OCI-LY7 (cell line): Measurements from ENCODE around the gene SLC1A4. TPM values are rescaled to one million over a fixed set of nuclear protein-coding genes. Genes with fewer than 3 reads are reported as not detected.
A peak's percentile ranks its signal among the peaks of the same experiment; 100 is the strongest.

Experiments used
- BruUV-seq: library from RNA; stranded (reverse); fragments of 400-500 nt; replicated peaks from 2 replicates; lab custom pipeline; 2021; lab: Mats Ljungman, UMichigan
- CTCF ChIA-PET: fragments of 300-600 bp; sonication (Branson Sonifier 250); formaldehyde crosslinking; loops from one replicate; lab custom pipeline; 2022; ENCODE audit warnings: antibody characterized with exemption; ENCODE audit not compliant: unreplicated experiment; lab: Charles Lee
- POLR2A ChIA-PET: fragments of 300-600 bp; sonication (Branson Sonifier 250); formaldehyde crosslinking; loops from one replicate; lab custom pipeline; 2022; ENCODE audit warnings: antibody characterized with exemption; lab: Charles Lee
- DNase-seq: peaks from one replicate; pipeline ENCODE4 v3.0.0-alpha.2; 2015; ENCODE audit warnings: low spot score
- H2AFZ ChIP-seq: fragments of 200-600 bp; sonication (generic), shearing (Covaris generic); 2 replicates; pipeline ENCODE4 v1.6.1; 2014; ENCODE audit warnings: mild to moderate bottlenecking, antibody characterized with exemption, low read length, moderate library complexity
- H3K27ac ChIP-seq: fragments of 200-600 bp; sonication (generic); 2 replicates; pipeline ENCODE4 v1.5.1; 2014; ENCODE audit warnings: mixed run types, low read depth, mild to moderate bottlenecking, moderate library complexity, low read length, inconsistent platforms; ENCODE audit not compliant: poor library complexity, severe bottlenecking
- H3K36me3 ChIP-seq: fragments of 200-600 bp; sonication (generic); 2 replicates; pipeline ENCODE4 v1.6.1; 2014; ENCODE audit warnings: mild to moderate bottlenecking, antibody characterized with exemption, low read length, moderate library complexity, mixed read lengths; ENCODE audit not compliant: insufficient read depth
- H3K4me1 ChIP-seq: fragments of 200-600 bp; sonication (generic); 2 replicates; pipeline ENCODE4 v1.5.1; 2014; ENCODE audit warnings: mild to moderate bottlenecking, low read length; ENCODE audit not compliant: insufficient read depth, poor library complexity, severe bottlenecking
- H3K4me2 ChIP-seq: fragments of 200-600 bp; sonication (generic); 2 replicates; pipeline ENCODE4 v1.6.1; 2014; ENCODE audit warnings: mild to moderate bottlenecking, low read length
- H3K4me3 ChIP-seq: fragments of 200-600 bp; sonication (generic); 2 replicates; pipeline ENCODE4 v1.5.1; 2014; ENCODE audit warnings: mild to moderate bottlenecking, low read depth, low read length; ENCODE audit not compliant: poor library complexity, severe bottlenecking
- H3K79me2 ChIP-seq: fragments of 200-600 bp; sonication (generic); 2 replicates; pipeline ENCODE4 v1.6.1; 2016; ENCODE audit warnings: low read depth, mild to moderate bottlenecking, low read length, moderate library complexity, mixed read lengths; ENCODE audit not compliant: insufficient read depth
- H3K9me2 ChIP-seq: fragments of 200-600 bp; sonication (generic); 2 replicates; pipeline ENCODE4 v1.6.1; 2016; ENCODE audit warnings: mild to moderate bottlenecking, low read length, mixed read lengths; ENCODE audit not compliant: insufficient read depth
- H3K9me3 ChIP-seq: fragments of 200-600 bp; sonication (generic); 2 replicates; pipeline ENCODE4 v1.6.1; 2014; ENCODE audit warnings: mild to moderate bottlenecking, mixed run types, low read length, mixed read lengths
- H4K20me1 ChIP-seq: fragments of 200-600 bp; sonication (generic); 2 replicates; pipeline ENCODE4 v1.6.1; 2014; ENCODE audit warnings: mild to moderate bottlenecking, antibody characterized with exemption, low read length, moderate library complexity, mixed read lengths; ENCODE audit not compliant: insufficient read depth
- CTCF ChIP-seq: fragments of 200-600 bp; sonication (generic); conservative IDR thresholded peaks from 2 replicates; pipeline ENCODE4 v1.5.1; 2014; ENCODE audit warnings: mild to moderate bottlenecking, antibody characterized with exemption, low read length, moderate library complexity, mixed read lengths
- EZH2phosphoT487 ChIP-seq: fragments of 200-600 bp; sonication (generic); IDR thresholded peaks from 2 replicates; pipeline ENCODE4 v1.6.1; 2018; ENCODE audit warnings: low read depth, borderline replicate concordance, mild to moderate bottlenecking, mixed run types, antibody characterized with exemption, low read length, moderate library complexity, mixed read lengths
- intact Hi-C: fragments of 100-400 bp; cut with micrococcal nuclease; formaldehyde crosslinking; loops from one replicate; pipeline ENCODE4 v1.10.0; 2022; ENCODE audit not compliant: unreplicated experiment
- total RNA-seq, 2 experiments: library from RNA; depleted of rRNA in 1 of 2; stranded (reverse); fragments of >200 nt in 1 of 2; shearing (Covaris generic) in 1 of 2; gene quantifications; 2 replicates each; pipeline ENCODE4 v1.2.3, GENCODE V29; 2014 to 2022

SLC1A4 gene
- total RNA-seq, 2 experiments from 2014 or later = 17.2 to 31.1 TPM

- Histone ChIP-seq H3K9me2 (no peaks in the 10 kb centered on the region), H2AFZ (no peak overlapping the region), H3K4me2 (peak overlapping the region; percentile 11), H3K4me3 (no peak overlapping the region), H3K4me1 (peaks cover 23% of the 10 kb centered on the region), H3K9me3 (no peaks in the 10 kb centered on the region), H3K36me3 (peaks cover 56% of the 10 kb centered on the region), H3K27ac (no peak overlapping the region), H4K20me1 (no peaks in the 10 kb centered on the region), H3K79me2 (no peaks in the 10 kb centered on the region)
- BruUV-seq = no TSS peak
- DNase-seq = peak; percentile 65
- TF ChIP-seq CTCF (peak; percentile 79), EZH2phosphoT487 (no peak)
- intact Hi-C loops = loop anchor here (1.0 kb wide), 1 partner anchor 23 kb away; no protein-coding TSS in a partner anchor
- CTCF ChIA-PET = interaction anchor here (0.6 kb wide), 2 partner anchors 100 to 406 kb away, joined by 3 read pairs; no protein-coding TSS in a partner anchor
- POLR2A ChIA-PET = interaction anchor here (0.7 to 1.2 kb wide), 5 partner anchors 14 to 346 kb away, joined by 3 to 5 read pairs (median 3); no protein-coding TSS in a partner anchor
These were observed 28.1 kb downstream of the SLC1A4 start for GRCh38 chr2:65017335-65017734.

- H2AFZ ChIP-seq = no peak overlapping the region
- no peaks in the 10 kb centered on the region for H4K20me1 ChIP-seq
- no peak overlapping the region for H3K4me2 ChIP-seq
- TF ChIP-seq EZH2phosphoT487 (no peak), CTCF (no peak)
- POLR2A ChIA-PET = interaction anchor here (0.9 kb wide), 1 partner anchor 345 kb away, joined by 5 read pairs; no protein-coding TSS in a partner anchor
- no TSS peak for BruUV-seq
- DNase-seq = no peak
- H3K79me2 ChIP-seq = no peaks in the 10 kb centered on the region
- CTCF ChIA-PET = interaction anchor here (0.5 kb wide), 1 partner anchor 301 kb away, joined by 3 read pairs; no protein-coding TSS in a partner anchor
- no peaks in the 10 kb centered on the region for H3K9me2 ChIP-seq
- no peak overlapping the region for H3K4me3 ChIP-seq
- no peaks in the 10 kb centered on the region for H3K9me3 ChIP-seq
- H3K4me1 ChIP-seq = peaks cover 23% of the 10 kb centered on the region
- no peak overlapping the region for H3K27ac ChIP-seq
- peaks cover 58% of the 10 kb centered on the region for H3K36me3 ChIP-seq
- intact Hi-C loops = no loop called here
These were observed 29.0 kb downstream of the SLC1A4 start for GRCh38 chr2:65018141-65018582.

GRCh38 chr2:65019010-65019409 lies 29.8 kb downstream of the SLC1A4 start:
- no peak overlapping the region for H3K27ac ChIP-seq
- DNase-seq = no peak
- POLR2A ChIA-PET = no interaction called here
- BruUV-seq = no TSS peak
- no peak overlapping the region for H3K4me3 ChIP-seq
- no peaks in the 10 kb centered on the region for H3K79me2 ChIP-seq
- H3K9me3 ChIP-seq = no peaks in the 10 kb centered on the region
- H4K20me1 ChIP-seq = no peaks in the 10 kb centered on the region
- intact Hi-C loops = no loop called here
- H3K4me2 ChIP-seq = no peak overlapping the region
- H3K4me1 ChIP-seq = peaks cover 19% of the 10 kb centered on the region
- H3K36me3 ChIP-seq = peaks cover 64% of the 10 kb centered on the region
- no peak overlapping the region for H2AFZ ChIP-seq
- TF ChIP-seq CTCF = no peak
- CTCF ChIA-PET = no interaction called here
- no peaks in the 10 kb centered on the region for H3K9me2 ChIP-seq
